HG03571 (cell line): ENCODE measurements around the gene SLC35F4.

Source experiments
- ATAC-seq: cut with Tn5 transposase; IDR thresholded peaks from one replicate; pipeline ENCODE4 v1.9.1; 2021; ENCODE audit not compliant: unreplicated experiment

SLC35F4 gene

GRCh38 chr14:57549765-57550420 is 316.0 kb downstream of the SLC35F4 start:
- ATAC-seq: no peak

DNA sequence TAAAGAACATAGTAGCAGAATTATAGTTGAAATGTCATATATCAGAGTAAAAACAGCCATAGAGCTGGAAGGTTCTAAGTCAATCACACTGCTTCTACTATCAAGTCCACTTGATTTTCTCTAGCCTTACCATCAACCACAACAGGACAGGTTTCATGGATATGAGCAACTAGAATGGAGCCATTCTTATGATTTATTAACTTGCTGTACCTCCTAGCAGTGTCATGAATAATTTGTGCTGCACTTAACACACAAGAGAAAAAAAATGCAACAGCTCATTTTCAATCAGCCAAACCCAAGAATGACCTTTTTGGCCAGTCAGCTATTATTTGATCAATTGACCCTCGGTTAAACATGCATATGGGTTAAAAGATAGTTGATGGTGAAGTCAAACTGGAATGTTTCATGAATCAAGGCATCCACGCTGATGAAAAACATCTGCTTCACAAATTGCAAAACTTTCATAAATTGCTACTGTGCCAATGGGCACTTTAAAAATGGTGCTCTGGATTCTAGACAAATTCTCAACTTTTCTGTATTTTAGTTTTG is 316.8 kb downstream of the SLC35F4 start:
- ATAC-seq: no peak

- no peak for ATAC-seq
Observed at GRCh38 chr14:57547131-57547530, 318.8 kb downstream of the SLC35F4 start.

GRCh38 chr14:57533214-57533613 is 332.7 kb downstream of the SLC35F4 start:
- no peak for ATAC-seq

- ATAC-seq: no peak
Observed at GRCh38 chr14:57530571-57530970, 335.3 kb downstream of the SLC35F4 start.

- no peak for ATAC-seq
Observed at GRCh38 chr14:57526942-57527341, 338.9 kb downstream of the SLC35F4 start.

DNA sequence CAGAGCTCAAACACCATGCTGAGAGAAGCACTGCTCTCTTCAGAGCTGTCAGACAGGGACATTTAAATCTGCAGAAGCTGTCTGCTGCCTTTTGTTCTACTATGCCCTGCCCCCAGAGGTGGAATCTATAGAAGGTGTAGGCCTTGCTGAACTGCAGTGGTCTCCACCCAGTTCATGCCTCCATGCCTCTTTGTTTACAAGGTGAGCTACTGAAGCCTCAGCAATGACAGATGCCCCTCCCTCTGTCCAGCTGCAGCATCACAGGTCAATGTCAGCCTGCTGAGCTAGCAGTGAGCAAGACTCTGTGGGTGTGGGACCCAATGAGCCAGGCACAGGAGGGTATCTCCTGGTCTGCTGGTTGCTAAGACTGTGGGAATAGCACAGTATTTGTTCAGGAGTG is 346.8 kb downstream of the SLC35F4 start:
- ATAC-seq: no peak
